Measurements from ENCODE around the gene ADAMTSL5.

- TF ChIP-seq CTCF (conservative IDR thresholded peaks at IDR 0.05 in 1 of 2, IDR thresholded peaks at IDR 0.05 in 1 of 2; ENCODE audit: extremely low read depth in 1 of 2, insufficient read depth in 1 of 2, low read depth in 1 of 2, low read length in 2 of 2) (no peak), EZH2 (IDR thresholded peaks at IDR 0.05; ENCODE audit: borderline replicate concordance, low read length) (no peak)
Measured at GRCh38 chr19:1558552-1558951, 45.7 kb upstream of the ADAMTSL5 start.

Measured in mammary epithelial cell (primary cell).